C4-2B (cell line): Measurements from ENCODE around the gene UVSSA.

Experiments used
- H3K27ac ChIP-seq: fragments of 450-650 bp; 2 replicates; pipeline ENCODE4 v1.5.1; 2017
- CTCF ChIP-seq: fragments of 450-650 bp; conservative IDR thresholded peaks from 2 replicates; pipeline ENCODE4 v1.5.1; 2017; ENCODE audit warnings: mild to moderate bottlenecking
- ZFX ChIP-seq: fragments of 450-650 bp; IDR thresholded peaks from 2 replicates; pipeline ENCODE4 v1.6.1; 2017

Gene UVSSA

GRCh38 chr4:1346781-1347409, at the start of gene UVSSA:
Gene UVSSA, plus strand, starts transcription at chr4:1347208. Its CDS starts 884 bp downstream, at chr4:1348092.
- H3K27ac ChIP-seq: peak within 1 kb of the TSS; percentile 91
- TF ChIP-seq ZFX (no peak), CTCF (no peak)

- TF ChIP-seq CTCF (no peak), ZFX (no peak)
- no peak overlapping the region for H3K27ac ChIP-seq
Observed at GRCh38 chr4:1297456-1298325, 49.3 kb upstream of the UVSSA start.

GRCh38 chr4:1298461-1298860, 48.5 kb upstream of the UVSSA start:
- TF ChIP-seq CTCF (no peak), ZFX (no peak)
- H3K27ac ChIP-seq: no peak overlapping the region

- no peak for TF ChIP-seq ZFX
- no peak for TF ChIP-seq CTCF
- no peak overlapping the region for H3K27ac ChIP-seq
Observed at GRCh38 chr4:1299301-1299860, 47.6 kb upstream of the UVSSA start.

GRCh38 chr4:1300466-1301455, 46.2 kb upstream of the UVSSA start:
- H3K27ac ChIP-seq: no peak overlapping the region
- no peak for TF ChIP-seq ZFX
- no peak for TF ChIP-seq CTCF

- TF ChIP-seq ZFX (no peak), CTCF (no peak)
- no peak overlapping the region for H3K27ac ChIP-seq
Observed at GRCh38 chr4:1302159-1302558, 44.8 kb upstream of the UVSSA start.
